ENCODE data around the gene TRABD2B.

The TRABD2B gene

DNA sequence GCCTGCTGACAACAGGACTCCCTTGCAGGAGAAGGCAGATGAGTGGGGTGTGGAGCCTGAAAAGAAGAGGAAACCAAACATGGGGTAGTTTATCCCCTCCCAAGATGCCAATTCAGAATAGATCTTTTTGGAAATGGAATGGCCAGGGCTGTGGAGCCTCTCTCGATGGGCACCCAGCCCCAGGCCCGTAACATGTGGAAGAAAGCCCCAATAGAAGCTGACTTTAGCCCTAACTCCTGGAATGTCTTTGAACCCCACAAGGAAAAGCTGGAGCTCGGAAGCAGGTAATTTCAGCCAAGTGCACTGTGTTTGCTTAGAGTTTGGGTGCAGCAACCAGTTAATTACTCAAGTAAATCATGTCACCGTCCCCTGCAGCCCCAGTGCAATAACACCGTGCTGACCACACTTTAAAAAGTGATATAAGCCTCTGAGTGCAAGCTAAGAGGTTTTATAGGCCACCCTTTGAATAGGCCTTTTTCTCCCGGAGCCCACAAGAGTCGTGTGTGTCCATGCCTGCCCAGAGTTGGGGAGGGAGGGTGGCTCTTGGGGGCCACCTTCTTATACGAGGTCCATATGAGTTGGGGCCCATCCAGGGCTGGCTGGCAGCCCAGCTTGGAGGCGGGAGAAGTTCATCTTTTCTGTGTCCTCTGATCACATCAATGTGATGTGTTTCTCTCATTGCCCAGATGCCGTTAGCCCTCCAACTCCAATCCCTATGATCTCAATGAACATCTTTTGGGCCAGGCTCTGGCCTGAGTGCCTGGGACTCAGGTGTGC, 153.2 kb downstream of the TRABD2B start:
- CTCF ChIA-PET: no interaction called here
- H3K9me3 ChIP-seq (ENCODE audit: control insufficient read depth, insufficient read depth, low read depth, low read length): no peaks in the 10 kb centered on the region
- POLR2A ChIA-PET: no interaction called here
- H3K4me3 ChIP-seq (ENCODE audit: low read depth, low read length): no peak overlapping the region
- H3K4me1 ChIP-seq (ENCODE audit: control insufficient read depth, insufficient read depth, low read length): no peaks in the 10 kb centered on the region
- TF ChIP-seq GLIS1 (tag by site-specific recombination; IDR thresholded peaks at IDR 0.05): peak; percentile 72
- TF ChIP-seq ZNF341 (tag by site-specific recombination; IDR thresholded peaks at IDR 0.05; ENCODE audit: low read depth): no peak
- TF ChIP-seq ZFHX2 (tag by site-specific recombination; conservative IDR thresholded peaks at IDR 0.05): no peak
- TF ChIP-seq, protein P1, sequence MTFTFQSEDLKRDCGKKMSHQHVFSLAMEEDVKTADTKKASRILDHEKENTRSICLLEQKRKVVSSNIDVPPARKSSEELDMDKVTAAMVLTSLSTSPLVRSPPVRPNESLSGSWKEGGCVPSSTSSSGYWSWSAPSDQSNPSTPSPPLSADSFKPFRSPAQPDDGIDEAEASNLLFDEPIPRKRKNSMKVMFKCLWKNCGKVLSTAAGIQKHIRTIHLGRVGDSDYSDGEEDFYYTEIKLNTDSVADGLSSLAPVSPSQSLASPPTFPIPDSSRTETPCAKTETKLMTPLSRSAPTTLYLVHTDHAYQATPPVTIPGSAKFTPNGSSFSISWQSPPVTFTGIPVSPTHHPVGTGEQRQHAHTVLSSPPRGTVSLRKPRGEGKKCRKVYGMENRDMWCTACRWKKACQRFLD (tag by site-specific recombination; IDR thresholded peaks at IDR 0.05): no peak
- no peaks in the 10 kb centered on the region for H3K36me3 ChIP-seq (ENCODE audit: control insufficient read depth in 2 of 2, insufficient read depth in 1 of 2, low read length in 2 of 2)
- H3K27ac ChIP-seq (ENCODE audit: extremely low read depth, low read depth, low read length): no peak overlapping the region

DNA sequence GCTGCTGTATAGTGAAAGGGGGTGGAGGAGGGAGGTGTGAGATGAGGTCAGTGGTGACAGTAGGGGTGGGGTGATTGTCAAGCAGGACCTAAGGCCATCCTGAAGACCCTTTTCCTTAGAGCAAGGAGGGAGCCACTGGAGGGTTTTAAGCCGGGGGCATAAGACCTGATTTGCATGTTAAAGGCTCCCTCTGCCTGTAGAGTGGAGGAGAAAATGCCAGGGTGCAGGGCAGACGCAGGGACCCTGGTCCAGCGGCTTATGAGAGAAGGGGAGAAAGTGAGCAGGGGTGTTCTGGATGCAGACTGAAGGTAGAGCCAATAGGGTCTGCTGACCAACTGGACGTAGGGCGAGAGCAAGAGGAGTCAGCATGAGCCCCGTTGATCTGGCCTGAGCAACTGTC, 154.1 kb downstream of the TRABD2B start:
- Histone ChIP-seq H3K27ac (ENCODE audit: extremely low read depth, low read depth, low read length) (no peak overlapping the region), H3K9me3 (ENCODE audit: control insufficient read depth, insufficient read depth, low read depth, low read length) (no peaks in the 10 kb centered on the region), H3K4me1 (ENCODE audit: control insufficient read depth, insufficient read depth, low read length) (no peaks in the 10 kb centered on the region), H3K4me3 (ENCODE audit: low read depth, low read length) (no peak overlapping the region), H3K36me3 (ENCODE audit: control insufficient read depth in 2 of 2, insufficient read depth in 1 of 2, low read length in 2 of 2) (no peaks in the 10 kb centered on the region)
- TF ChIP-seq ZNF549 (tag by site-specific recombination; IDR thresholded peaks at IDR 0.05) (no peak), KLF7 (tag by site-specific recombination; IDR thresholded peaks at IDR 0.05; ENCODE audit: borderline replicate concordance) (no peak), KLF9 (tag by site-specific recombination; IDR thresholded peaks at IDR 0.05; ENCODE audit: low read depth) (no peak), SCRT2 (tag by site-specific recombination; IDR thresholded peaks at IDR 0.05) (no peak), ZNF792 (tag by site-specific recombination; IDR thresholded peaks at IDR 0.05) (no peak), SP3 (tag by site-specific recombination; IDR thresholded peaks at IDR 0.05) (no peak), EGR2 (tag by site-specific recombination; IDR thresholded peaks at IDR 0.05; ENCODE audit: low read depth) (no peak), YY2 (tag by site-specific recombination; IDR thresholded peaks at IDR 0.05) (no peak), KLF1 (tag by site-specific recombination; IDR thresholded peaks at IDR 0.05) (no peak), GLI4 (tag by site-specific recombination; IDR thresholded peaks at IDR 0.05) (no peak), OVOL3 (tag by site-specific recombination; IDR thresholded peaks at IDR 0.05) (no peak)
- TF ChIP-seq, protein P2, sequence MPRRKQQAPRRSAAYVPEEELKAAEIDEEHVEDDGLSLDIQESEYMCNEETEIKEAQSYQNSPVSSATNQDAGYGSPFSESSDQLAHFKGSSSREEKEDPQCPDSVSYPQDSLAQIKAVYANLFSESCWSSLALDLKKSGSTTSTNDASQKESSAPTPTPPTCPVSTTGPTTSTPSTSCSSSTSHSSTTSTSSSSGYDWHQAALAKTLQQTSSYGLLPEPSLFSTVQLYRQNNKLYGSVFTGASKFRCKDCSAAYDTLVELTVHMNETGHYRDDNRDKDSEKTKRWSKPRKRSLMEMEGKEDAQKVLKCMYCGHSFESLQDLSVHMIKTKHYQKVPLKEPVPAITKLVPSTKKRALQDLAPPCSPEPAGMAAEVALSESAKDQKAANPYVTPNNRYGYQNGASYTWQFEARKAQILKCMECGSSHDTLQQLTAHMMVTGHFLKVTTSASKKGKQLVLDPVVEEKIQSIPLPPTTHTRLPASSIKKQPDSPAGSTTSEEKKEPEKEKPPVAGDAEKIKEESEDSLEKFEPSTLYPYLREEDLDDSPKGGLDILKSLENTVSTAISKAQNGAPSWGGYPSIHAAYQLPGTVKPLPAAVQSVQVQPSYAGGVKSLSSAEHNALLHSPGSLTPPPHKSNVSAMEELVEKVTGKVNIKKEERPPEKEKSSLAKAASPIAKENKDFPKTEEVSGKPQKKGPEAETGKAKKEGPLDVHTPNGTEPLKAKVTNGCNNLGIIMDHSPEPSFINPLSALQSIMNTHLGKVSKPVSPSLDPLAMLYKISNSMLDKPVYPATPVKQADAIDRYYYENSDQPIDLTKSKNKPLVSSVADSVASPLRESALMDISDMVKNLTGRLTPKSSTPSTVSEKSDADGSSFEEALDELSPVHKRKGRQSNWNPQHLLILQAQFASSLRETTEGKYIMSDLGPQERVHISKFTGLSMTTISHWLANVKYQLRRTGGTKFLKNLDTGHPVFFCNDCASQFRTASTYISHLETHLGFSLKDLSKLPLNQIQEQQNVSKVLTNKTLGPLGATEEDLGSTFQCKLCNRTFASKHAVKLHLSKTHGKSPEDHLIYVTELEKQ (tag by site-specific recombination; IDR thresholded peaks at IDR 0.05; ENCODE audit: borderline replicate concordance): no peak
- TF ChIP-seq, protein P3, sequence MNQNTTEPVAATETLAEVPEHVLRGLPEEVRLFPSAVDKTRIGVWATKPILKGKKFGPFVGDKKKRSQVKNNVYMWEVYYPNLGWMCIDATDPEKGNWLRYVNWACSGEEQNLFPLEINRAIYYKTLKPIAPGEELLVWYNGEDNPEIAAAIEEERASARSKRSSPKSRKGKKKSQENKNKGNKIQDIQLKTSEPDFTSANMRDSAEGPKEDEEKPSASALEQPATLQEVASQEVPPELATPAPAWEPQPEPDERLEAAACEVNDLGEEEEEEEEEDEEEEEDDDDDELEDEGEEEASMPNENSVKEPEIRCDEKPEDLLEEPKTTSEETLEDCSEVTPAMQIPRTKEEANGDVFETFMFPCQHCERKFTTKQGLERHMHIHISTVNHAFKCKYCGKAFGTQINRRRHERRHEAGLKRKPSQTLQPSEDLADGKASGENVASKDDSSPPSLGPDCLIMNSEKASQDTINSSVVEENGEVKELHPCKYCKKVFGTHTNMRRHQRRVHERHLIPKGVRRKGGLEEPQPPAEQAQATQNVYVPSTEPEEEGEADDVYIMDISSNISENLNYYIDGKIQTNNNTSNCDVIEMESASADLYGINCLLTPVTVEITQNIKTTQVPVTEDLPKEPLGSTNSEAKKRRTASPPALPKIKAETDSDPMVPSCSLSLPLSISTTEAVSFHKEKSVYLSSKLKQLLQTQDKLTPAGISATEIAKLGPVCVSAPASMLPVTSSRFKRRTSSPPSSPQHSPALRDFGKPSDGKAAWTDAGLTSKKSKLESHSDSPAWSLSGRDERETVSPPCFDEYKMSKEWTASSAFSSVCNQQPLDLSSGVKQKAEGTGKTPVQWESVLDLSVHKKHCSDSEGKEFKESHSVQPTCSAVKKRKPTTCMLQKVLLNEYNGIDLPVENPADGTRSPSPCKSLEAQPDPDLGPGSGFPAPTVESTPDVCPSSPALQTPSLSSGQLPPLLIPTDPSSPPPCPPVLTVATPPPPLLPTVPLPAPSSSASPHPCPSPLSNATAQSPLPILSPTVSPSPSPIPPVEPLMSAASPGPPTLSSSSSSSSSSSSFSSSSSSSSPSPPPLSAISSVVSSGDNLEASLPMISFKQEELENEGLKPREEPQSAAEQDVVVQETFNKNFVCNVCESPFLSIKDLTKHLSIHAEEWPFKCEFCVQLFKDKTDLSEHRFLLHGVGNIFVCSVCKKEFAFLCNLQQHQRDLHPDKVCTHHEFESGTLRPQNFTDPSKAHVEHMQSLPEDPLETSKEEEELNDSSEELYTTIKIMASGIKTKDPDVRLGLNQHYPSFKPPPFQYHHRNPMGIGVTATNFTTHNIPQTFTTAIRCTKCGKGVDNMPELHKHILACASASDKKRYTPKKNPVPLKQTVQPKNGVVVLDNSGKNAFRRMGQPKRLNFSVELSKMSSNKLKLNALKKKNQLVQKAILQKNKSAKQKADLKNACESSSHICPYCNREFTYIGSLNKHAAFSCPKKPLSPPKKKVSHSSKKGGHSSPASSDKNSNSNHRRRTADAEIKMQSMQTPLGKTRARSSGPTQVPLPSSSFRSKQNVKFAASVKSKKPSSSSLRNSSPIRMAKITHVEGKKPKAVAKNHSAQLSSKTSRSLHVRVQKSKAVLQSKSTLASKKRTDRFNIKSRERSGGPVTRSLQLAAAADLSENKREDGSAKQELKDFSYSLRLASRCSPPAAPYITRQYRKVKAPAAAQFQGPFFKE (tag by site-specific recombination; IDR thresholded peaks at IDR 0.05; ENCODE audit: borderline replicate concordance): no peak
- TF ChIP-seq, protein P4, sequence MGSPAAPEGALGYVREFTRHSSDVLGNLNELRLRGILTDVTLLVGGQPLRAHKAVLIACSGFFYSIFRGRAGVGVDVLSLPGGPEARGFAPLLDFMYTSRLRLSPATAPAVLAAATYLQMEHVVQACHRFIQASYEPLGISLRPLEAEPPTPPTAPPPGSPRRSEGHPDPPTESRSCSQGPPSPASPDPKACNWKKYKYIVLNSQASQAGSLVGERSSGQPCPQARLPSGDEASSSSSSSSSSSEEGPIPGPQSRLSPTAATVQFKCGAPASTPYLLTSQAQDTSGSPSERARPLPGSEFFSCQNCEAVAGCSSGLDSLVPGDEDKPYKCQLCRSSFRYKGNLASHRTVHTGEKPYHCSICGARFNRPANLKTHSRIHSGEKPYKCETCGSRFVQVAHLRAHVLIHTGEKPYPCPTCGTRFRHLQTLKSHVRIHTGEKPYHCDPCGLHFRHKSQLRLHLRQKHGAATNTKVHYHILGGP (tag by site-specific recombination; IDR thresholded peaks at IDR 0.05): no peak
- ChIA-PET POLR2A (no interaction called here), CTCF (interaction anchor here (1.4 kb wide), 1 partner anchor 219 kb away, joined by 3 read pairs; no protein-coding TSS in a partner anchor)
